ENCODE measurements around the gene TST. TPM values are rescaled to one million over a fixed set of nuclear protein-coding genes. Genes with fewer than 3 reads are reported as not detected.

The TST gene
- total and polyA plus RNA-seq, 2 donors (not counting 3 experiments of a cell fraction or from before 2014, with no cell fraction given), result 39.2 to 95.1 TPM

DNA sequence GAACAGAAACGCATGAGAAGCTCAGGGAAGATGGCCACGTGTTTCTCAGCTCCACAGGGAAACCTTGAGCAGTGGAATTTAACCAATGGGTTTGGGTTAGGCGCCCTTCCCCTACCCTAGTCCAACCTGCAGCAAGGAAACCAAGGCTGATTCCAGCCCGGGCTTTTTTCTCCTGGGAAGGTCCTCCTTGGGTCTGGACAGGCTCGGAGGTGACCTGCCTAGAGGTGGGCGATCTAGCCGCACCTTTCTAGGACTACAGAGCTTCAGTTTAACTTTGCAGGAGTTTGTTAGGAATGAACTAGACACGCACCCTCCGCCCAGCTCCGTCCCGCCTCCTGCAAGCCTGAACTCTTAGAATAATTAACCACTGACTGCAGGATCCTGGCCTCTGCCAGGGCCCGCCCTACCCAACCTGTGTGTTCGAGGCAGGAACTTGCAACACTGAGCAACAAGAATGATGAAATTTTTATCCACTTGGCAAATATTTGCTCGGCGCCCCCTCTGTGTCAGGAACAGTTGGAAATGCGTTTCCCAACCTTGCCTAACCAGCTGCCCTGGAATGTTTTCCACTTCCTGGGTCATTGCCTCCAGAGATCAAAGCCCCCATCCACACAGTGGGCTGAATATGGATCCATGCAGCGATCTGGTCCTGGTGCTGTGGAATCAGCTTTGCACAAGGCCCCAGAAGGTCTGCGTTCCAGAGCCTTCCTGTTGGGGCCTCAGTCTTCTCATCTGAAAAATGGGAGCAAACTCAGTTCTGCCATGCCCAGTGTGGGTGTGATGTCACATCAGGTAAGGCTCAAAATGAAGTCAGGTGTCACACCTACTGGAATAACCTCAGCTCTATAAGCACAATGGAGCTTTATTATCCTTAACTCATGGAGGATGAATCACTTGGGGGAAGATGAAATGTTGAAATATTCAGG, 13.6 kb upstream of the TST start:
- dilution Hi-C loops (cut with MboI; ENCODE audit: extremely low pct_ligation_motif_present, low sequenced_read_pairs) (no loop called here), intact Hi-C loops (cut with micrococcal nuclease) (no loop called here)
- Histone ChIP-seq H3K9ac (replicated peaks; ENCODE audit: extremely low read depth, insufficient read depth, low read length) (no peak overlapping the region), H3K4me2 (ENCODE audit: insufficient read depth, low read length) (no peak overlapping the region), H2AFZ (ENCODE audit: low read depth, low read length) (no peak overlapping the region), H3K9me3 (replicated peaks; ENCODE audit: control insufficient read depth, insufficient read depth, low read length) (no peaks in the 10 kb centered on the region), H3K9me1 (replicated peaks; ENCODE audit: control insufficient read depth, extremely low read depth, insufficient read depth, low read length) (no peaks in the 10 kb centered on the region), H3K36me3 (ENCODE audit: control insufficient read depth in 2 of 2, extremely low read depth in 1 of 2, insufficient read depth in 2 of 2, low read length in 2 of 2) (peaks cover 6 to 10% of the 10 kb centered on the region in 2 experiments), H3K4me1 (ENCODE audit: control insufficient read depth, extremely low read depth, insufficient read depth, low read length) (peaks cover 9% of the 10 kb centered on the region), H3K27me3 (ENCODE audit: control insufficient read depth in 2 of 2, insufficient read depth in 2 of 2, low read length in 2 of 2) (no peaks in the 10 kb centered on the region), H3K27ac (ENCODE audit: insufficient read depth, low read depth, low read length) (no peak overlapping the region), H3K79me2 (ENCODE audit: control insufficient read depth, insufficient read depth, low read length) (no peaks in the 10 kb centered on the region), H4K20me1 (replicated peaks; ENCODE audit: control insufficient read depth, extremely low read depth, insufficient read depth, low read length) (no peaks in the 10 kb centered on the region), H3K4me3 (replicated peaks in 1 of 3; ENCODE audit: insufficient read depth in 1 of 3, low read depth in 1 of 3, low read length in 3 of 3) (no peak overlapping the region)
- POLR2A ChIA-PET, result no interaction called here
- TF ChIP-seq EZH2 (IDR thresholded peaks at IDR 0.05; ENCODE audit: borderline replicate concordance, low read depth, low read length, severe bottlenecking) (no peak), FOS (IDR thresholded peaks at IDR 0.05; ENCODE audit: borderline replicate concordance, insufficient read depth, low read length) (no peak), GATA2 (IDR thresholded peaks at IDR 0.05; ENCODE audit: insufficient read depth, insufficient read length, low read depth, low read length) (no peak), JUN (IDR thresholded peaks at IDR 0.05; ENCODE audit: borderline replicate concordance, insufficient read depth, insufficient read length, low read depth) (no peak), POLR2AphosphoS5 (IDR thresholded peaks at IDR 0.05; ENCODE audit: insufficient read depth, low read depth, low read length) (no peak), POLR2A (IDR thresholded peaks at IDR 0.05; ENCODE audit: low read depth, low read length) (no peak), MYC (IDR thresholded peaks at IDR 0.05; ENCODE audit: low read depth, low read length) (no peak)
- TF ChIP-seq, protein P1, sequence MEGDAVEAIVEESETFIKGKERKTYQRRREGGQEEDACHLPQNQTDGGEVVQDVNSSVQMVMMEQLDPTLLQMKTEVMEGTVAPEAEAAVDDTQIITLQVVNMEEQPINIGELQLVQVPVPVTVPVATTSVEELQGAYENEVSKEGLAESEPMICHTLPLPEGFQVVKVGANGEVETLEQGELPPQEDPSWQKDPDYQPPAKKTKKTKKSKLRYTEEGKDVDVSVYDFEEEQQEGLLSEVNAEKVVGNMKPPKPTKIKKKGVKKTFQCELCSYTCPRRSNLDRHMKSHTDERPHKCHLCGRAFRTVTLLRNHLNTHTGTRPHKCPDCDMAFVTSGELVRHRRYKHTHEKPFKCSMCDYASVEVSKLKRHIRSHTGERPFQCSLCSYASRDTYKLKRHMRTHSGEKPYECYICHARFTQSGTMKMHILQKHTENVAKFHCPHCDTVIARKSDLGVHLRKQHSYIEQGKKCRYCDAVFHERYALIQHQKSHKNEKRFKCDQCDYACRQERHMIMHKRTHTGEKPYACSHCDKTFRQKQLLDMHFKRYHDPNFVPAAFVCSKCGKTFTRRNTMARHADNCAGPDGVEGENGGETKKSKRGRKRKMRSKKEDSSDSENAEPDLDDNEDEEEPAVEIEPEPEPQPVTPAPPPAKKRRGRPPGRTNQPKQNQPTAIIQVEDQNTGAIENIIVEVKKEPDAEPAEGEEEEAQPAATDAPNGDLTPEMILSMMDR (IDR thresholded peaks at IDR 0.05; ENCODE audit: extremely low read depth in 1 of 2, insufficient read depth in 1 of 2, low read depth in 1 of 2, low read length in 2 of 2), result no peak
- TF ChIP-seq, protein P2, sequence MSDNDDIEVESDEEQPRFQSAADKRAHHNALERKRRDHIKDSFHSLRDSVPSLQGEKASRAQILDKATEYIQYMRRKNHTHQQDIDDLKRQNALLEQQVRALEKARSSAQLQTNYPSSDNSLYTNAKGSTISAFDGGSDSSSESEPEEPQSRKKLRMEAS (IDR thresholded peaks at IDR 0.05; ENCODE audit: insufficient read depth, insufficient read length), result no peak
- DNase-seq (ENCODE audit: low read depth, low spot score) (no peak), FAIRE-seq (no peak)
- no TSS peak for BruUV-seq (replicated peaks)
- CTCF ChIA-PET, result interaction anchor here (0.8 to 5.2 kb wide), 6 partner anchors 11 to 177 kb away, joined by 3 to 57 read pairs (median 6); partner anchors contain the start of genes MPST and TST
